HEK293T (cell line): ENCODE measurements around the gene COQ8B.

Experiments used
- FOXK2 ChIP-seq: fragments of 450-650 bp; IDR thresholded peaks from 2 replicates; pipeline ENCODE4 v1.6.1; 2016; ENCODE audit warnings: mild to moderate bottlenecking
- SP1 ChIP-seq: fragments of 450-650 bp; IDR thresholded peaks from 2 replicates; pipeline ENCODE4 v1.6.1; 2017
- TARDBP ChIP-seq: fragments of 450-650 bp; IDR thresholded peaks from 2 replicates; pipeline ENCODE4 v1.6.1; 2016

DNA sequence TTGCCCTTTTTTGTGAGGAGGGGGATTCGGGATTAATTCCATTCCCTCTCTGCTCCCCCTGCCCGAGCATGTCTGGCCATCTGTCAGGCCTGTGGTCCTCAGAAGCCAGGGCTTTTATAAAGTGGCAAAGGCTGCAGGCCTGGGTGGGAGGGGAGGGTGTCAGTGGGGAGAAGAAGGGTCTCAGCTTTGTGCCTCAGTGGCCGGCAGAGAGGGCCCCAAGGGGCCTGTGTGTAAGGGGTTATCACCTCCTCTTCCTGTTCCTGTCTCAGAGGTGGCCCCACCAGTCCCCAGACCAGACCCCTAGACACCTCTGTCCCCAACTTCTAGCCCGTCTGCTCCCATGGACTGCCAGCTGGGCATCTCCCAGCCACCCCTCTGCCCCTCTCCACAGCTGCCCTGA, 22.8 kb downstream of the COQ8B start:
- TF ChIP-seq SP1 (no peak), TARDBP (no peak), FOXK2 (no peak)
